Measurements from ENCODE around the gene AMBRA1.

DNA sequence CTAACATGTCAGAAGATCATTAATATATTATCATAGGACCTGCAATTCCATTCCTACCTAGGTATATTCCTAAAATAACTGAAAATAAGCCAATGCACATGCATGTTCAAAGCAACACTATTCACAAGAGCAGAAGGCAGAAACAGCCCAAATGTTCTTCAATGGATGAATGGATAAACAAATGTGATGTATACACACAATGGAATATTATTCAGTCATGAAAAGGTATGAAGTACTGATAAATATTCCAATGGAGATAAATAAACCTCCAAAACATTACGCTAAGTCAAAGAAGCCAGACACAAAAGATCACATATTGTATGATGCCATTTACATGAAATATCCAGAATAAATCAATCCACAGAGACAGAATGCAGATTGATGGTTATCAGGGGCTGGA lies 16.8 kb downstream of the AMBRA1 start:
- TF ChIP-seq, protein P1, sequence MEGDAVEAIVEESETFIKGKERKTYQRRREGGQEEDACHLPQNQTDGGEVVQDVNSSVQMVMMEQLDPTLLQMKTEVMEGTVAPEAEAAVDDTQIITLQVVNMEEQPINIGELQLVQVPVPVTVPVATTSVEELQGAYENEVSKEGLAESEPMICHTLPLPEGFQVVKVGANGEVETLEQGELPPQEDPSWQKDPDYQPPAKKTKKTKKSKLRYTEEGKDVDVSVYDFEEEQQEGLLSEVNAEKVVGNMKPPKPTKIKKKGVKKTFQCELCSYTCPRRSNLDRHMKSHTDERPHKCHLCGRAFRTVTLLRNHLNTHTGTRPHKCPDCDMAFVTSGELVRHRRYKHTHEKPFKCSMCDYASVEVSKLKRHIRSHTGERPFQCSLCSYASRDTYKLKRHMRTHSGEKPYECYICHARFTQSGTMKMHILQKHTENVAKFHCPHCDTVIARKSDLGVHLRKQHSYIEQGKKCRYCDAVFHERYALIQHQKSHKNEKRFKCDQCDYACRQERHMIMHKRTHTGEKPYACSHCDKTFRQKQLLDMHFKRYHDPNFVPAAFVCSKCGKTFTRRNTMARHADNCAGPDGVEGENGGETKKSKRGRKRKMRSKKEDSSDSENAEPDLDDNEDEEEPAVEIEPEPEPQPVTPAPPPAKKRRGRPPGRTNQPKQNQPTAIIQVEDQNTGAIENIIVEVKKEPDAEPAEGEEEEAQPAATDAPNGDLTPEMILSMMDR (conservative IDR thresholded peaks at IDR 0.05; ENCODE audit: low read depth, low read length) = no peak
- TF ChIP-seq EZH2 (IDR thresholded peaks at IDR 0.05; ENCODE audit: low read length, unreplicated experiment) = no peak
- TF ChIP-seq EZH2phosphoT487 (IDR thresholded peaks at IDR 0.05; ENCODE audit: borderline replicate concordance, low read length) = no peak
